GM12873 (cell line): ENCODE data around the gene PARVA.

ENCODE experiments used
- CTCF ChIP-seq: IDR thresholded peaks from 2 replicates; pipeline ENCODE4 v1.5.1; 2012; ENCODE audit warnings: low read depth, mild to moderate bottlenecking, moderate library complexity, low read length, control low read depth; ENCODE audit not compliant: insufficient read depth; ENCODE audit errors: missing control alignments

PARVA gene

GRCh38 chr11:12386309-12386708 lies 8.9 kb downstream of the PARVA start:
- no peak for TF ChIP-seq CTCF

GRCh38 chr11:12386745-12387144 lies 9.4 kb downstream of the PARVA start:
- no peak for TF ChIP-seq CTCF

- no peak for TF ChIP-seq CTCF
Observed at GRCh38 chr11:12388173-12388572, 10.8 kb downstream of the PARVA start.

- TF ChIP-seq CTCF, result no peak
Observed at GRCh38 chr11:12388939-12389670, 11.7 kb downstream of the PARVA start.

- no peak for TF ChIP-seq CTCF
Observed at GRCh38 chr11:12389676-12390657, 12.6 kb downstream of the PARVA start.

- TF ChIP-seq CTCF, result no peak
Observed at GRCh38 chr11:12390687-12391110, 13.3 kb downstream of the PARVA start.

GRCh38 chr11:12392672-12393071 lies 15.3 kb downstream of the PARVA start:
- no peak for TF ChIP-seq CTCF
